Body of pancreas (tissue), 4 donors: ENCODE measurements around the gene OR1M1. TPM values are rescaled to one million over a fixed set of nuclear protein-coding genes. Genes with fewer than 3 reads are reported as not detected.

Source experiments
- ATAC-seq: fragments of 150-250 bp; one replicate; pipeline ENCODE4 v1.9.1; 2016
- DNase-seq, 4 donors: peaks; one replicate each; pipeline ENCODE4 v3.0.0-alpha.2; 2019
- H3K27ac ChIP-seq, 4 donors: fragments of 200-600 bp; sonication (generic); 1 replicate in 3 of 4; 2 replicates in 1 of 4; pipeline versions ENCODE4 v1.5.1 to v1.6.1; 2016 to 2019; ENCODE audit warnings: mild to moderate bottlenecking in 1 of 4, mixed read lengths in 1 of 4, moderate library complexity in 1 of 4
- H3K27me3 ChIP-seq, 2 donors: fragments of 200-600 bp; sonication (generic); one replicate each; pipeline ENCODE4 v1.6.0; 2016; ENCODE audit warnings: mild to moderate bottlenecking in 1 of 2
- H3K36me3 ChIP-seq, 2 donors: fragments of 200-600 bp; sonication (generic); replicated peaks in 1 of 2; 2 replicates each; pipeline ENCODE4 v1.5.1; 2016; ENCODE audit warnings: low read depth in 2 of 2; ENCODE audit not compliant: insufficient read depth in 1 of 2
- H3K4me1 ChIP-seq: fragments of 200-600 bp; sonication (generic); one replicate; pipeline ENCODE4 v1.6.0; 2016
- H3K4me3 ChIP-seq, 2 donors: fragments of 200-600 bp; sonication (generic); 1 replicate in 1 of 2; 2 replicates in 1 of 2; pipeline ENCODE4 v1.5.1; 2016 to 2019
- H3K9me3 ChIP-seq, 3 donors: fragments of 200-600 bp; sonication (generic); 1 replicate in 2 of 3; 2 replicates in 1 of 3; pipeline ENCODE4 v1.5.1; 2016
- POLR2A ChIP-seq, 3 donors: fragments of 450-650 bp; IDR thresholded peaks; one replicate each; pipeline ENCODE4 v1.6.1; 2016; ENCODE audit warnings: antibody characterized with exemption in 3 of 3, mild to moderate bottlenecking in 2 of 3
- WGBS, 2 donors: methylation state at CpG; one replicate each; pipeline ENCODE4 v1.1.5; 2017; 5-methylcytosine and 5-hydroxymethylcytosine counted together
- intact Hi-C: fragments of 100-400 bp; cut with DNase I; formaldehyde crosslinking; loops from one replicate; pipeline ENCODE4 v1.15.1; 2023
- total RNA-seq, 2 donors: library from RNA; depleted of rRNA; stranded (reverse); fragments of >200 nt; gene quantifications; one replicate each; pipeline ENCODE4 v1.1.0, GENCODE V29; 2016
- TF ChIP-seq, protein P1 (sequence below), 7 experiments: fragments of 450-650 bp in 4 of 7; fragments of 200-600 bp in 3 of 7; sonication (generic) in 3 of 7; IDR thresholded peaks; one replicate each; pipeline ENCODE4 v1.5.1; 2016 to 2019; ENCODE audit warnings: antibody characterized with exemption in 7 of 7

Gene OR1M1
- total RNA-seq = not detected

DNA sequence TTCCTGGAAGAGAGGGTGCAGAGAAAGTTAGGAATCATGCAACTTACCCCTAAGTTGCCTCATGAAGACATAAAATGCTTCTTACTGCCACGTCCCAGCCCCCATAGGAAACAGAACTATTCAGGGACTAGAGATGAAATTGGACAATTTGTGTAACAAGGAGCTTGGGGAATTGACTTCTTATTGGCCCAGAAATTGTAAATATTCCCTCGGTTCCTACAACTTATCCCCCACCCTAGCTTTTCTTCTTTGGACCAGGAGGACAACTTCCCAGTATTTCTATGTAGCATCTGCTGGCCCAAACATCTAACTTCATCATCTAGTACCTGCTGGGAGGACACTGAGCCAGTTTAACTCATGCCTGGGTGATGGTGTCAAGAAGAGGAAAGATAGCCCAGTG is at the start of gene OR1M1:
OR1M1 (plus strand) TSS at position 301 of the 400 bp plus-strand sequence. CDS start 6,184 bp downstream, outside the sequence.
- no peaks in the 10 kb centered on the region for H3K4me1 ChIP-seq
- WGBS, 2 donors = 25 to 26% methylated on average over 2 of the region's 2 CpGs
- no peaks in the 10 kb centered on the region for H3K27me3 ChIP-seq
- H3K4me3 ChIP-seq = no peak within 1 kb of the TSS
- no peaks in the 10 kb centered on the region for H3K9me3 ChIP-seq
- no peak within 1 kb of the TSS for H3K27ac ChIP-seq
- ATAC-seq (no peak), DNase-seq (no peak)
- no peaks in the 10 kb centered on the region for H3K36me3 ChIP-seq
- intact Hi-C loops = no loop called here
- no peak for TF ChIP-seq POLR2A (IDR thresholded peaks at IDR 0.05)
- TF ChIP-seq, protein P1, sequence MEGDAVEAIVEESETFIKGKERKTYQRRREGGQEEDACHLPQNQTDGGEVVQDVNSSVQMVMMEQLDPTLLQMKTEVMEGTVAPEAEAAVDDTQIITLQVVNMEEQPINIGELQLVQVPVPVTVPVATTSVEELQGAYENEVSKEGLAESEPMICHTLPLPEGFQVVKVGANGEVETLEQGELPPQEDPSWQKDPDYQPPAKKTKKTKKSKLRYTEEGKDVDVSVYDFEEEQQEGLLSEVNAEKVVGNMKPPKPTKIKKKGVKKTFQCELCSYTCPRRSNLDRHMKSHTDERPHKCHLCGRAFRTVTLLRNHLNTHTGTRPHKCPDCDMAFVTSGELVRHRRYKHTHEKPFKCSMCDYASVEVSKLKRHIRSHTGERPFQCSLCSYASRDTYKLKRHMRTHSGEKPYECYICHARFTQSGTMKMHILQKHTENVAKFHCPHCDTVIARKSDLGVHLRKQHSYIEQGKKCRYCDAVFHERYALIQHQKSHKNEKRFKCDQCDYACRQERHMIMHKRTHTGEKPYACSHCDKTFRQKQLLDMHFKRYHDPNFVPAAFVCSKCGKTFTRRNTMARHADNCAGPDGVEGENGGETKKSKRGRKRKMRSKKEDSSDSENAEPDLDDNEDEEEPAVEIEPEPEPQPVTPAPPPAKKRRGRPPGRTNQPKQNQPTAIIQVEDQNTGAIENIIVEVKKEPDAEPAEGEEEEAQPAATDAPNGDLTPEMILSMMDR (IDR thresholded peaks at IDR 0.05) = no peak

GRCh38 chr19:9037400-9038062 is 49.3 kb upstream of the OR1M1 start:
- intact Hi-C loops = no loop called here
- Histone ChIP-seq H3K27me3 (no peaks in the 10 kb centered on the region), H3K9me3 (no peaks in the 10 kb centered on the region), H3K4me1 (no peaks in the 10 kb centered on the region), H3K27ac (no peak overlapping the region), H3K4me3 (no peak overlapping the region), H3K36me3 (no peaks in the 10 kb centered on the region)
- WGBS, 2 donors = 59 to 64% methylated on average over 8 of the region's 8 CpGs
- TF ChIP-seq, protein P1 (IDR thresholded peaks at IDR 0.05) = no peak
- no peak for TF ChIP-seq POLR2A (IDR thresholded peaks at IDR 0.05)
- ATAC-seq = no peak
- no peak for DNase-seq

DNA sequence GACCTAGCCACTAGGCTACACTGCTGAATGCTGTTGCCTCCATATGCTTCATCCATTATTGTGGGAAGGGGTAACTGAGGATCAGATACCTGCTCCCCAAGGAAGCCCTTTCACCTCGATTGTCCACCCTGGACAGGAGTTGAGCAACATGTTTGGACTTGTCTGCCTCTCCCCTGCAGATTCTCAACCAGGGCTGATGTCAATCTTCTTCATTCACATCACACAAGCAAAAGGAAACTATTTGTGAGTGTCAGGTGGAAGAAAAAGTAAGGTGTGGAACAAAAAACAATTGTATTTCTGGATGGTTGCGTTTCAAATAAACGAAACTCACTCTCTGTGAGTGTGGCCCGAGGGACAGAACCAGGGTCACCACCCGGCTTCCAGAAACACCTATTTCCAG is 47.1 kb upstream of the OR1M1 start:
- Histone ChIP-seq H3K27ac (no peak overlapping the region), H3K36me3 (no peaks in the 10 kb centered on the region), H3K27me3 (no peaks in the 10 kb centered on the region), H3K4me1 (no peaks in the 10 kb centered on the region), H3K9me3 (no peaks in the 10 kb centered on the region), H3K4me3 (no peak overlapping the region)
- 26 to 30% methylated on average over 5 of the region's 5 CpGs for WGBS, 2 donors
- intact Hi-C loops = no loop called here
- no peak for ATAC-seq
- TF ChIP-seq POLR2A (IDR thresholded peaks at IDR 0.05) = no peak
- TF ChIP-seq, protein P1 (IDR thresholded peaks at IDR 0.05) = no peak
- no peak for DNase-seq

DNA sequence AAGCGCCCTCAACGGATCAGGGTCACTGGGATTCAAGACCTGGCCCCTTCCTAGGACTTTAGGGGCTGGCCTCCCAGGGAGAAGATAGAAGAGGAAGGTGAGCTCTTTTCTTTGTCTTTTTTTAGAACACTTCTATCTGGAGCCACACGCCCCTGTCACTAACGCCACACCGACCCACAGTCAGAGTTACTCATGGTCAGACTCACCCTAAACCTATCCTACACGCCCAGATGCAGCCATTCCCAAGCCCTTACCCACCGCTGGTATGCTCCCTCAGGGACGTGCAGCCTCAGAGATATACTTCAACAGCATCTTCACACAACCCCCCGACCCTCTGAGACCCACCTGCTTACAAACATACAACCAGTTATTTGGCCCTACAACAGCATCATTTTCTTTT is 46.7 kb upstream of the OR1M1 start:
- no peak for ATAC-seq
- 52 to 58% methylated on average over 9 of the region's 9 CpGs for WGBS, 2 donors

More for the DNA sequence above, 46.7 kb upstream of the OR1M1 start:
- H3K9me3 ChIP-seq = no peaks in the 10 kb centered on the region
- H3K27ac ChIP-seq = no peak overlapping the region
- H3K36me3 ChIP-seq = no peaks in the 10 kb centered on the region
- H3K27me3 ChIP-seq = no peaks in the 10 kb centered on the region
- intact Hi-C loops = no loop called here
- no peak for TF ChIP-seq POLR2A (IDR thresholded peaks at IDR 0.05)
- TF ChIP-seq, protein P1 (IDR thresholded peaks at IDR 0.05) = no peak
- H3K4me3 ChIP-seq = no peak overlapping the region
- no peak for DNase-seq
- no peaks in the 10 kb centered on the region for H3K4me1 ChIP-seq
